Stimulated activated CD8-positive, alpha-beta memory T cell treated with anti-CD3 and anti-CD28 coated beads, Interleukin-7, amount 100 ng/mL, for 1 hour (primary cell): ENCODE measurements around the gene TFDP2.

Experiments used
- DNase-seq, 2 donors: peaks; one replicate each; pipeline ENCODE4 v3.0.0-alpha.2; 2020; ENCODE audit warnings: low read depth in 2 of 2

TFDP2 gene

GRCh38 chr3:141963301-141963700 is 186.0 kb downstream of the TFDP2 start:
- no peak for DNase-seq

GRCh38 chr3:141960731-141961130 is 188.6 kb downstream of the TFDP2 start:
- DNase-seq, result no peak

DNA sequence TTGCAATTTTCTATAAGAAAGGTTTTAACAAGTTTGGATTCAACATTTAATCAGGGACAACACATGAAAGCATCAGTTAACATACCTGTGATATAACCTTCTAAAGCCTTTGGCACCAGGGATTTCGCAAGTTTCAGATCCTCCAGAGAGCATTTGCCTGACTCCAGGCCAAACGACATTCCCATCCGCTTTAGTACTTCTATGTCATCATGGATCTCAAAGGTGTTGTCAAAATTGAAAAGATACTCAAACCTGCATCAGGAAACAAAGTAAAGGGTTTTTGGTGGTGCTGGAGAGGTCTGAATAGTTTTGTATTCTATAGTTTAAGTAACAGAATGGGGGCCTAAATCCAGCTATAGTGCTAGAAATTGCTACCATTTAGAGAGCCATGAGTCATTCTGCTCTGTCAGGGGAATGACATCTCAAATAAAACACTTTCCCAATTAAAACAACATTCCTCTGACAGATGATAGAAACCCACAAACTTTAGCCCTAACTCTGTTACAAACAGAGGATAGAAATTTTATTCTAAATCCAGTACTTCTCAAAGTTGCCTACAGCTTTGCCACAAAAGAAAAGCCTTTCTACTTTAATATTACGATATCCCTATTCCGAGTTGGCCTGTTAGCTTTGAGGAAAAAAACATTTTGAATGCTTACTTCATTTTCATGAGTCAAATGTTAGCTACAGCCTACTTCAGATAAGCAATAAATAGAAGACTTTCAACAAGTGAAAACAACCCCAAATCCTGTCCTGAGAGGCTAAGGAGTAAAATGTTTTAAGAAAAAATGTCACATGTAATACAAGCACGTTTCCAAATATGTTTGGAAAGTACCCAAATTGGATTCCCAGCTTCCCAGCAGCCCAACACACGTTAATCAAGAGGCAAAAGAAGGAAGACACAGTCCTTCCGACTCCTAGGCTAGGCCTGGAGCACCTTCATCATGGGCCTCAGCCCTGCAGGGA is 189.5 kb downstream of the TFDP2 start:
- DNase-seq, result no peak

- no peak for DNase-seq
Observed at GRCh38 chr3:141955175-141955574, 194.2 kb downstream of the TFDP2 start.

DNA sequence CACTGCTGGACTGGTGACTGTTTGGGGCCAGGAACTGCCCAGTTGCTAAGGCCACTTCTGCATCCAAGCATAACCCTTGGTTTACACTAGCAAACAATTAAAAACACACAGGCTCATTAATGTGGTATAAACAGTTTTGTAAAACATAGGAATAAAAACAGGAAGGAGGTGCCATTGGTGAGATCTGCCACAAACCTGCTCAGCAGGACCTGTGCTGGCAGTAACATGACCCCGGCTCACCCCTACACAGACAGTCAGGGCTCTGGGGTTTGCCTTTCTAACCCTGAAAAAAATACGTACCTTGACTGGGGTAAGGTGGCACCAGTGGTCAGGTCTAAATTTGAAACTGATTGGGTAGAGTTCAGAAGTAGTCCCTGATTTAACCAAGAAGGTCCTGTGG is 196.7 kb downstream of the TFDP2 start:
- no peak for DNase-seq

DNA sequence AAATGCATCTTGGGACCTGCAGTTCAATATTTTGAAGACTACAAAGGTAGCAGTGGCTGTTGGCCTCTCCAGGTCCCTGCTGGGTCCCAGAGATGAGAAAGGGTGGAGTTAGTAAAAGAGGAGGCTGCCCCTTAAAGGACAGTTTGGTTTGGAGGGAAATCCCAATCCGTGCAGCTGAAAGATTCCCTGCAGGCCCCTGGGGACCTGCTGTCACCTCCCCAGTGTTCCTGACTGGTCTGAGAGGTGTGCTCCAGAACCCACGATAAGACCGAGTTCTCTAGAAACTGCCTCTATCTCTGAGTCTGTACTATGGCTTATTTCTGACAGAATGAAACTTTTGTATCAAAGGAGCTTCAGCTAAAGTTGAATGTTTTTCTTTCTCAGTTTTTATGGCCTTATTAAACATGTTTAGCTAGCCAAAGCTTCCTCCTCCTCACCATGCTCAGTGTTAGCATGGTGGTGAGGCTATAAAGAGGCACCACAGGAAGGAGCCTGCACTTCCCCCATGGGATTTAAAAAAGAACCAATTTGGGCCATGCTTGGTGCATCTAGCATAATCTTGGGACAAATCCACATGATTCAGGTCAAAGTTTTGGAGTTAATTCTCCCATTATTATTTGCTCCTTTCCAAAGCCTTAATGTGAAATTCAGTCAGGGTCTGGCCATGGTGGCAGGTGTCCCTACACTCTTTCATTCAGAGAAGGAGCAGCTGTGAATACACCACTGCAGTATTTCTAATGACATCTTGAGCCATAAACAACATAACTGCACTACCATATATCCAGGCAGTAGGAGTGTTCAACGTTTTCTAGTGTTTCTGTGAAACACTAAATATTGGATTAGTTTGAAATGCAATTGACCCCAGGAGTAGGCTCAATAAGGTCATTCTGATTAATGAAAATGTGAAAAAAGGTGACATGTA is 198.5 kb downstream of the TFDP2 start:
- no peak for DNase-seq

GRCh38 chr3:141949972-141950371 is 199.4 kb downstream of the TFDP2 start:
- DNase-seq, result no peak

- DNase-seq, result no peak
Observed at GRCh38 chr3:141949399-141949798, 199.9 kb downstream of the TFDP2 start.

DNA sequence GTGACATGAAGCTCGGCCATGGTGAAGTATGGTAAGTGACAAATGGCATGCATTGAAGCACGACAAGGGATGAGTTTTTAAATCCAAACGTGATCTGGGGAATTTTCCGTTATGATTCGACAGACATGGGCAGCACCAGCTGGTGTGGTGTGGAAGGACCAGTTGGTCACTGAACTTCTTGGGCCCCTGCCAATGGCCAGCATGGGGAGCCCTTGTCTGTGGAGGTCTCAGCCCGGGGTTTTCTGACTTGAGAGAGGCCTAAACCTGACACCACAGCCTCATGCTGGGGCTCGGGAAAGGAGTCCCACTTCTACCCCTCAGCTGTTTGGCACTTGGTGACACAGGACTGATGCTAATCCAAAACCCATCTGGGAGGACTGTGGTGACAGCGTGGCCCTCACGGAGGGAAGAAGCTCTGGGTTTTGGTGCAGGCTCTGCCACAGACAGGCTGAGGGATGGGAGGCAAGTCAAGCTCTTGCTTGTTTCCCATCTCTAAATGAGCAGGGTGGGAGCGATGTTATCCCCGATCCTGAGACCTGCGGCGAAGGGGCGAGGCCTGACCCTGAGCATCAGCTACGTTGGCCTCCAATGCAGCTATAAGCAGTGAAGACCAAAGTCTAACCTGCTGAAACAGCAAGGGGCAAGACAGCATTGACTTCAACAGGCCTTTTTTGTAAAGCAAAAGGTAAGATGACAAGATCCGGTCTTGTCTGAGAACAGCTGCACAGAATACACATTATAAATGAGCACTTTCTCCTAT is 203.4 kb downstream of the TFDP2 start:
- no peak for DNase-seq

DNA sequence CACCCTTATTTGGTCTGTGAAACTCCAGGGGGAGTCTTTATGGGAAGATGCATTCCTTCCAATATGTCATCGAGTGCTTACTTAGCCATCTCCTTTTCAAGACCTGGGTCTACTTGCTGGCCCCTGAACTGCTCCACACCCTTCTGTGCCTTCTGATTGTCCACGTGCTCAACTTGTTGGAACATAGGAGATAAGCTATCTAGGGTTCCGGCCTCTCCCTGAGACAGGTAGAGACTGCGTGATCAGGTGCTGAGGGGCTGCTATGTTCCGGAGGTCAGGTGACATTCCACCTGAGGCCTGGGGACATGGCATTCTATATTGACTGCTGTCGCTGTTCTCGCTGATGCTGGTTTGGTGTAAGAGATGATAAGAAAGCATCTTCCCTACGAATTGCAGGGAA is 207.3 kb downstream of the TFDP2 start:
- DNase-seq, result no peak

GRCh38 chr3:141941093-141941492 is 208.3 kb downstream of the TFDP2 start:
- DNase-seq, result no peak

- DNase-seq, result no peak
Observed at GRCh38 chr3:141940194-141940776, 209.1 kb downstream of the TFDP2 start.

DNA sequence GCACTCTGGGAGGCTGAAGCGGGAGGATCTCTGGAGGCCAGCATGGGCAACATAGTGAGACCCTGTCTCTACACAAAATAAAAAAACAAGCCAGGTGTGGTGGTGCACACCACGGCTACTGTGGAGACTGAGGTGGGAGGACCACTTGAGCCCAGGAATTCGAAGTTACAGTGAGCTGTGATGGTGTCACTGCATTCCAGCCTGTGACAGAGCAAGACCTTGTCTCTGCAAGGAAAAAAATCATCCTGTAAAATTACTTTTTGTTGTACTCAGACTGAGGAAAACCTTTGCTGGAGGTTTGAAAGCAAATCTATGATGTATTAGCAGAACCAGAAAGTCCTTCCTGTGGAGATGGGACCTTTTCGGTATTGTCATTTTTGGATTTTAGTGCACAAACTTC is 209.6 kb downstream of the TFDP2 start:
- DNase-seq, result no peak

GRCh38 chr3:141938011-141938500 is 211.3 kb downstream of the TFDP2 start:
- no peak for DNase-seq

- DNase-seq, result no peak
Observed at GRCh38 chr3:141934354-141934753, 215.0 kb downstream of the TFDP2 start.

GRCh38 chr3:141933421-141934300 is 215.7 kb downstream of the TFDP2 start:
- DNase-seq, result no peak

DNA sequence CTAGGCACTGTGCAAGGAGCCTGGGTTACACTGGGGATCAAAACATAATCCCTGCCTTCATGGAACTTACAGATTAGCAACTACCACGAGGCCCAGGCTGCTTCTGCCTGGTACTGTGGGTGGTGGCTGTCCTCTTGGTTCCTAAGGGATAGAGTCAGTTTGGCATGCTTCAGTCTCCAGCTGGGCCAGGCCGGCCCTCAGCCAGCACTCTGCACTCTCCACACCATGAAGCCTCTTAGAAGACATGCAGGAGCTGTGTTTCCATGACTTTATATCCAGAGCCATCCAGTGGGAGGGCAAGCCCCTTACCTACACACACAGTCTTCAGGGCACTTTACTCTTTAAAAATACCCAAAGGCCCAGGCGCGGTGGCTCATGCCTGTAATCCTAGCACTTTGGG is 218.5 kb downstream of the TFDP2 start:
- no peak for DNase-seq

DNA sequence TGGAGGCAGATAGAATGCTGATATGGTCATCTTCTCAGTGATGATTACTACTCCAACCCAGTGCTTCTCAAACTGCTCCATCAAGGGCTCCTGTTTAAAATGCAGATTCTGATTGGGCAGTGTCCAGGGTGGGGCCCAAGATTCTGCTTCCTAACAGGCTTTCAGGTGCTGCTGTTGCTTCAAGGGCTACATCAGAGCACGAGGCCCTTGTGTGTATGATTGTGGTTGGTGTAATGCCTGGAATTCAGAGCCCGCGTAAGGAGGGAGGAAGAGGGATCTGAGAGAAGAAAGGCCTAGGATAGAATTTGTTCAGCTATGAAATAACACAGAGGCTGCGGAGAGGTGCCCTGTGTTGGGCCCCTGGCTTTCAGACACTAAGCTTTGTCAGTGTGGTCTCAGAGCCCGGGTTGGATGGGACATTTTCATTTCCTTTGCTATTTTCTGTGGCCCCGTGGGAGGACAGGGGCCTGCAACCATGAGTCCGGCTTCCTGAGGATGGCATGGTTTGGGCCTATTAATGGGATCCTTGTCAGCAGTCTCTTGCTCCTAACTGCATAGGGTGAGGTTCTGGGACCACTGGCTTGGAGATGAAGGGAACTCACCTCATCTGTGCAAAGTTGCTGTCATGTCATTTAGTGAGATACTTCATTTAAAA is 219.9 kb downstream of the TFDP2 start:
- no peak for DNase-seq

DNA sequence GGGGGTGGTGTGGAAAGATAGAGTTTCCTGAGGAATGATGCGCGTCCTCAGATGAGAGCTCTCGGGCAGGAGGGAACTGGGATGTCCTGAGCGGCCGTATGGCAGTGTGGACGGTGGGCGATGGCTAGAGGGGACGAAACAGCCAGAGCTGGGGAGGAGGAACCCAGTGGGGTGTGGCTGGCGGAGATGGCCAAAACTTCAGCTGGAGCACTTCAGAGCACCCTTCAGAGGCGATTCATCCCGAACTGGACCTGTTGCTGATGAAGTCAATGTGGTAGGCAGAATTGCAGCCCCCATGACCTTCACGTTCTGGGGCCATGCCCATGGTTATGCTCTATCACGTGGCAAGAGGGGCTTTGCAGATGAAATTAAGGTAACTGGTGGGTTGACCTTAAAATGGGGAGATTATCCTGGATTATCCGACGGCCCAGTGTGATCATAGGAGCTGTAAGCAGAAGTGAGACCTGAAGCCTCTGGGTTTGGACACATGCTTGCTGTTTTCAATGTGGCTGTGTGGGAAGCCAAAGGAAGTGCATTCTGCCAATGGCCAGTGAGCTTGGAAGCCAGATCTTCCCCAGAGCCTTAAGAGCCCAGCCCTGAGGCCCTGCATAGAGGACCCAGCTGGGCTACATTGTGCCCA is 220.6 kb downstream of the TFDP2 start:
- DNase-seq, result no peak
